Fibroblast of mammary gland (primary cell): ENCODE results near the gene FLRT3.

Experiments
- DNase-seq: peaks from one replicate; pipeline ENCODE4 v3.0.0-alpha.2; 2010; ENCODE audit warnings: low read depth
- H3K4me3 ChIP-seq: 2 replicates; pipeline ENCODE4 v1.5.1; 2011; ENCODE audit warnings: low read depth, mild to moderate bottlenecking, low read length, moderate library complexity; ENCODE audit not compliant: control insufficient read depth
- TF ChIP-seq, protein P1 (sequence below): conservative IDR thresholded peaks from 2 replicates; pipeline ENCODE4 v1.5.1; 2011; ENCODE audit warnings: low read depth, low read length, inconsistent platforms; ENCODE audit not compliant: control insufficient read depth, insufficient read depth

FLRT3 gene

DNA sequence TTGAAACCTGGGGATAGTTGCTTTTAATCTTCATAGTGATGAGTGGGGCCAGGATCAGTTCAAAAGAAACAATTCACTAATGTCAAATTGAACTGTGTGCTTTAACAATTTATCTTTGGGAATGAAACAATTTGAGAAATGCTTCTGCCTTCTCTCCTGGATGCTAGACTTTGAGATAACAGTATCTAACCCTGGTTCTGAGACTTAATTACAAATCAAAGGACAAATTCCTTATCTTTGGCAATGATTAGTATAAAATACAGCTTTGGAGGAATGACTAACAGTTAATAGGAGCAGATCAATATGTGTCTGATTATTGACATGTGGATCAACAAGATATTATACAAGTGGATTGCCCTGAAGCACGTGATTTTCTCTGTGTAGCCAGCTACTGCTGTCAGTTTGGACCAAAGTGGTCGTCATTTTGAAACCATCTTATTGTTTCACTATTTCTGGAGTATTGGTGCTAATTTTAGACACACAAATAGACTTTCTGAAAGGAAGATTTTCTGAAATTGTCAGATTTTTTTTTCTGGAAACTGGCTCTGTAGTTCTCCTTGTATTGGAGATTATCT lies 6.2 kb upstream of the FLRT3 start:
- TF ChIP-seq, protein P1, sequence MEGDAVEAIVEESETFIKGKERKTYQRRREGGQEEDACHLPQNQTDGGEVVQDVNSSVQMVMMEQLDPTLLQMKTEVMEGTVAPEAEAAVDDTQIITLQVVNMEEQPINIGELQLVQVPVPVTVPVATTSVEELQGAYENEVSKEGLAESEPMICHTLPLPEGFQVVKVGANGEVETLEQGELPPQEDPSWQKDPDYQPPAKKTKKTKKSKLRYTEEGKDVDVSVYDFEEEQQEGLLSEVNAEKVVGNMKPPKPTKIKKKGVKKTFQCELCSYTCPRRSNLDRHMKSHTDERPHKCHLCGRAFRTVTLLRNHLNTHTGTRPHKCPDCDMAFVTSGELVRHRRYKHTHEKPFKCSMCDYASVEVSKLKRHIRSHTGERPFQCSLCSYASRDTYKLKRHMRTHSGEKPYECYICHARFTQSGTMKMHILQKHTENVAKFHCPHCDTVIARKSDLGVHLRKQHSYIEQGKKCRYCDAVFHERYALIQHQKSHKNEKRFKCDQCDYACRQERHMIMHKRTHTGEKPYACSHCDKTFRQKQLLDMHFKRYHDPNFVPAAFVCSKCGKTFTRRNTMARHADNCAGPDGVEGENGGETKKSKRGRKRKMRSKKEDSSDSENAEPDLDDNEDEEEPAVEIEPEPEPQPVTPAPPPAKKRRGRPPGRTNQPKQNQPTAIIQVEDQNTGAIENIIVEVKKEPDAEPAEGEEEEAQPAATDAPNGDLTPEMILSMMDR = no peak
- no peak for DNase-seq
- no peak overlapping the region for H3K4me3 ChIP-seq

DNA sequence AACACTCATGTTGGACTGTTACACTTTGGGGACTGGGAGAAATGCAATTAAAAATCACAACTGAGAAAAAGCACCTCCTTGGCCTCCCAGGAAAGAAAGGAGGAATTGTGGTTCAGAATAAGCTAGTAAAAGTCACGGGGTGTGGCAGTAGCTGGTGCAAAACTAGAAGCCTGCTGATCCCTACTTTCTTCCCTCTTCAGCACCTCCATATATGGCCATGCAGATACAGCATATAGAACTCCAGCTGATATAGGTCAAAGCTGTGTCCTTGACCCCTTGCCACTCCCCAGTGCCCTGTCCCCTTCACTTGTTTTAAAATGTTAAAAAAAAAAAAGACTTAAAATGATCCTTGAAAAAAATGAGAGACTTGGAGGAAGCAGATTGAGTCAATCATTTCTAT lies 5.5 kb upstream of the FLRT3 start:
- H3K4me3 ChIP-seq = no peak overlapping the region
- no peak for DNase-seq
- TF ChIP-seq, protein P1 = no peak

DNA sequence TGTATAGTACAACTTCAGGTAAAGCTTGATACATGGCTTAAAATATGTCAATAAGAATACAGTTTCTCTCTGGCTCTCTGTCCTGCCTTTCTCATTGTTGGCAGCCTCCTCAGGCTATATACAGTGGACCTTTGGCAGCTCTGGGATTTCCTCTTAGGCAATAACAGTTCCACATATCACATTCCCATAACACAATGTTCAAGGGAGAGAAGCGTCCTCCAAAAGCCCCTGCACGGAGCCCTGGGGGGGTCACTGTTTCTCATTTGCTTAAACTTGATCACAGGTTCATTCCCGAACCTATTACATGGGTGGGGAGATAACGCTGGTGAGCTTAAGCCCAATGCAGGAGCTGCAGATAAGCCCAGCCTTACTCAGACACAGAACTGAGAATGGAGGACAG lies 4.4 kb upstream of the FLRT3 start:
- TF ChIP-seq, protein P1 = no peak

DNA sequence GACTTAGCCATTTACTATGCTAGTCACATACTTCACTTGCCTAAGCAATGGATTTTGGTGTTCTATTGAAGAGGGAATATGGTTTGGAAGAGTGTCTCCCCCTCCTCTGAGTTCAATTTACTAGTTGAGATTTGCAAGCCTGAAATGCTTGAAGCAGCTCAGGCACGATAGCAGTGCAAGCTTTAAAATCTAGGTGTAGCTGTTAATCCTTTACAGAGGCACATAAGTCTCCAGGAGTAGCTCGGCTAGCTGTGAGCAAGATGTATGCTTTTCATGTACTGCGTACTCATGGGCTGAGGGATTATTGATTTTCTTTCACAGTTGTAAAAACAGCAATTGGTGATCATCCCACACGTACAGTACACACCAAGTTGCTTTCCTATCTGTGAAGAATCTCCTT lies 726 bp downstream of the FLRT3 start:
- peak; percentile 26 for DNase-seq
- peak overlapping the region; percentile 64 for H3K4me3 ChIP-seq
- TF ChIP-seq, protein P1 = no peak

More for the DNA sequence above, 4.4 kb upstream of the FLRT3 start:
- peak; percentile 10 for DNase-seq
- H3K4me3 ChIP-seq = no peak overlapping the region

DNA sequence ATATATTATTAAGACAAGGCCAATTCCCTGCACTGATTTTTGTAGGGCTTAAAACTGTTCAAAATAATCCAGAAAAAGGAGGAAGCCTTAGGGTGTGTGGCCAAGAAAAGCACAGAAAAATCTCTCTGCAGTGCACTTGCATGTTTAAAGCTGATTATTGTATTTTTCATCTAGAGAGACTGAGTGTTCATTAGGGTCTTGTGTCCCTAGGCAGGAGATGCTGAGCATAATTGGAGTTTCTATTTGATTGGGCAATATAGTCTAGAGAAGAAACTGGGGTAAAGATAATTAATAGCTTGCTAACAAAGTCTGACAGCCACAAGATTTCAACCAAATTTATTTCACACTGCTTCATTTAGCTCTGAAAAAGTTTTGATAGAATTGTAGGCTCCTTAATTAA lies 2.4 kb downstream of the FLRT3 start:
- TF ChIP-seq, protein P1 = no peak
- DNase-seq = no peak
- H3K4me3 ChIP-seq = no peak overlapping the region

DNA sequence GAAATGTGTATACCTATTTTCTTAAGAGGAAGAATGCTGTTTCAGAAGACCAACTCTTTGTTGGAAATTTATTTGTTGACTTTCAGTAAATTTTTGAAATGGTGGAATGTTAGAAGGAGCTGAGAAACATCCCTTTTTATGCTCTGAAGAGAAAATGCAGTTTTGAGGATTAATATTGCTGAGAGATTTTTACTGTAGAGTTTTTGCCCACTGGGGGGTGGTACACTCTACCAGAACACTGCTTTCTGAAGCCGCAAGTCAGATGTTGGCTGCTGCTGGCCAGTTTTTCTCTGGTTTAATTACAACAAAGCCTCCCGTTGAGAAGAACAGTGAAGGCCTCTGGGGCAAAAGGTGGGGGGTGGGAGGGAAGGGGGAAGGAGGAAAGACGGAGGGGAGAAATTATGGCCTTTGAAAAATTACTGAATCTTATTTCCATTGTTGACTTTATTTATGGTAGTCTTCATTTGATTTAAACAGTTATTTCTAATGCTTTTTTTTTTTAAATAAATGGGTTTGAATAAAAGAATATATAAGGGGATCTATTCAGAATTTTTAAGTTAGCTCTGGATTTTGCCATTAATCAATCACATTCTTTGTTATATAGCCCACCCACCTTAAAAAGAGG lies 3.0 kb downstream of the FLRT3 start:
- DNase-seq = peak; percentile 60
- H3K4me3 ChIP-seq = no peak overlapping the region
- TF ChIP-seq, protein P1 = peak; percentile 51
